ENCODE results near the gene GID8. TPM values are rescaled to one million over a fixed set of nuclear protein-coding genes. Genes with fewer than 3 reads are reported as not detected.

Gene GID8
- total and polyA plus RNA-seq, 9 donors, result 23.6 to 54.3 (median 43.3) TPM

DNA sequence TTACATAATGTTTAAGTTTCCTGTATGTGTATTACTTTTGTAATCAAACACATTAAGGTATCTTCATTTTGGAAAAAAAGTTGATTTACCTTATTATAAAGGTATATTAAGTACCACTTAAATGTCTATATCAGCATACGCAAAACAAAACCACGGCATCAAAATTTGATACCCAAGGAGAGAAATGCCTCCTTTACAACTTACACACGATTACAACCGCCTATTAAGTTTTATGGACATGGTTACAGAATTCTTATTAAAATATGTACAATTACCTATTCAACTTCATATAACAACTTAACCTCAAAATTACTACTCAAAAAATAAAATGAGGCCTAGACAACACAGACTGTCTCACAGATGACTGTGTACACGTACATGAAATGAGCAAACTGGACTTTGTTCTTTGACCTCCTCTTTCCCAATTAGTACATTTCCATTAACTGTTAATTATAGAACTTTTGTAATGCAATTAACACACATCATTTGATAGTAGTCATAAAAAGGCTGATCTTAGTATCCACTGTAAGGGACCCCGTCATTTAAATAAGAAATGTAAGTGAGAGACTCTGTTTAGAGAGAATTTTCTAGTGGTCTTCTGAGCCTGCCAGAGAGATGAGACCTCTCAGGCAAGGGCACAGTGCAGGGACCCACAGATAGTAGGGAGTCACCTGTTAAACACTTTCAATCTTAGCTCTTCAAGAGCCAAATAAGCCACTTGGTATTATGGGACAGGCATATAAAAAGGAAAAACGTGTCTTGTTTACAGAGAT is 14.1 kb upstream of the GID8 start:
- no peaks in the 10 kb centered on the region for H3K9me3 ChIP-seq
- H3K4me1 ChIP-seq (ENCODE audit: insufficient read depth), result peaks cover 32% of the 10 kb centered on the region
- intact Hi-C loops (cut with DNase I), result loop anchor here in 1 of 4 donors (2.0 kb wide), 1 partner anchor 15 kb away; no protein-coding TSS in a partner anchor
- no peaks in the 10 kb centered on the region for H3K27me3 ChIP-seq
- H3K36me3 ChIP-seq, result no peaks in the 10 kb centered on the region
- no peak overlapping the region for H3K27ac ChIP-seq
- no peak for DNase-seq
- H3K4me3 ChIP-seq, result peak overlapping the region; percentile 76
- TF ChIP-seq, protein P1, sequence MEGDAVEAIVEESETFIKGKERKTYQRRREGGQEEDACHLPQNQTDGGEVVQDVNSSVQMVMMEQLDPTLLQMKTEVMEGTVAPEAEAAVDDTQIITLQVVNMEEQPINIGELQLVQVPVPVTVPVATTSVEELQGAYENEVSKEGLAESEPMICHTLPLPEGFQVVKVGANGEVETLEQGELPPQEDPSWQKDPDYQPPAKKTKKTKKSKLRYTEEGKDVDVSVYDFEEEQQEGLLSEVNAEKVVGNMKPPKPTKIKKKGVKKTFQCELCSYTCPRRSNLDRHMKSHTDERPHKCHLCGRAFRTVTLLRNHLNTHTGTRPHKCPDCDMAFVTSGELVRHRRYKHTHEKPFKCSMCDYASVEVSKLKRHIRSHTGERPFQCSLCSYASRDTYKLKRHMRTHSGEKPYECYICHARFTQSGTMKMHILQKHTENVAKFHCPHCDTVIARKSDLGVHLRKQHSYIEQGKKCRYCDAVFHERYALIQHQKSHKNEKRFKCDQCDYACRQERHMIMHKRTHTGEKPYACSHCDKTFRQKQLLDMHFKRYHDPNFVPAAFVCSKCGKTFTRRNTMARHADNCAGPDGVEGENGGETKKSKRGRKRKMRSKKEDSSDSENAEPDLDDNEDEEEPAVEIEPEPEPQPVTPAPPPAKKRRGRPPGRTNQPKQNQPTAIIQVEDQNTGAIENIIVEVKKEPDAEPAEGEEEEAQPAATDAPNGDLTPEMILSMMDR (IDR thresholded peaks at IDR 0.05), result no peak
- TF ChIP-seq POLR2A (IDR thresholded peaks at IDR 0.05) (no peak), EP300 (IDR thresholded peaks at IDR 0.05) (no peak)
- WGBS, 3 donors, result 34 to 43% (median 35%) methylated on average over 7 of the region's 7 CpGs

GRCh38 chr20:62924442-62925075 is 13.4 kb upstream of the GID8 start:
- no peaks in the 10 kb centered on the region for H3K27me3 ChIP-seq
- no peaks in the 10 kb centered on the region for H3K9me3 ChIP-seq
- WGBS, 3 donors, result 15 to 24% (median 19%) methylated on average over 12 of the region's 12 CpGs
- TF ChIP-seq, protein P1 (IDR thresholded peaks at IDR 0.05), result no peak
- TF ChIP-seq POLR2A (IDR thresholded peaks at IDR 0.05) (no peak), EP300 (IDR thresholded peaks at IDR 0.05) (no peak)
- H3K36me3 ChIP-seq, result no peaks in the 10 kb centered on the region
- no peak for DNase-seq
- peak overlapping the region; percentile 76 for H3K4me3 ChIP-seq
- peaks cover 32% of the 10 kb centered on the region for H3K4me1 ChIP-seq (ENCODE audit: insufficient read depth)
- intact Hi-C loops (cut with DNase I), result loop anchor here in 1 of 4 donors (2.0 kb wide), 1 partner anchor 16 kb away; no protein-coding TSS in a partner anchor
- H3K27ac ChIP-seq, result no peak overlapping the region

DNA sequence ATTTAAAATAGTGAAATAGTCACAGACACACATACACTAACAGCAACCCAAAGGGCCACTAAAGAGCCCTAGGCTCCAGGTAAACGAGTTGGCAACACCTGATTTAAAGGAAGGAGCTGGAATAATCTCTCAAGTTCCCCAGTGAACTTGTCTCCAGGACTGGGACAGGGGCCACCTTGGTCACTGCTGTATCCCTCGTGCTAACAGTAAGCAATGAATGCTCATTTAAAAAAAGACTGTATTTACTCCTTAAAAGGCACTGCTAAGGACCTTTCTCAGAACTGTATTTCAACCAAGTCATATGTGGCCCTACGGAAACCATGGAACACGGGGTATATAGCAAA is 12.9 kb upstream of the GID8 start:
- intact Hi-C loops (cut with DNase I), result loop anchor here in 1 of 4 donors (2.0 kb wide), 1 partner anchor 16 kb away; no protein-coding TSS in a partner anchor
- DNase-seq, result no peak
- Histone ChIP-seq H3K36me3 (no peaks in the 10 kb centered on the region), H3K27me3 (no peaks in the 10 kb centered on the region), H3K4me3 (peak overlapping the region; percentile 76), H3K4me1 (ENCODE audit: insufficient read depth) (peaks cover 30% of the 10 kb centered on the region), H3K27ac (peak overlapping the region; percentile 96 to 98), H3K9me3 (no peaks in the 10 kb centered on the region)
- TF ChIP-seq, protein P1 (IDR thresholded peaks at IDR 0.05), result no peak
- no peak for TF ChIP-seq POLR2A (IDR thresholded peaks at IDR 0.05)
- no peak for TF ChIP-seq EP300 (IDR thresholded peaks at IDR 0.05)
- 2 to 3% (median 2%) methylated on average over 4 of the region's 4 CpGs for WGBS, 3 donors

GRCh38 chr20:62925420-62926228 is 12.3 kb upstream of the GID8 start:
- Histone ChIP-seq H3K27ac (peak overlapping the region; percentile 96 to 98), H3K4me3 (peak overlapping the region; percentile 76), H3K27me3 (no peaks in the 10 kb centered on the region), H3K9me3 (no peaks in the 10 kb centered on the region), H3K36me3 (no peaks in the 10 kb centered on the region), H3K4me1 (ENCODE audit: insufficient read depth) (peaks cover 29% of the 10 kb centered on the region)
- 0 to 1% (median 0%) methylated on average over 62 to 63 of the region's 63 CpGs for WGBS, 3 donors
- intact Hi-C loops (cut with DNase I), result loop anchor here in 1 of 4 donors (2.0 kb wide), 1 partner anchor 17 kb away; no protein-coding TSS in a partner anchor
- TF ChIP-seq EP300 (IDR thresholded peaks at IDR 0.05) (no peak), POLR2A (IDR thresholded peaks at IDR 0.05) (no peak)
- TF ChIP-seq, protein P1 (IDR thresholded peaks at IDR 0.05), result no peak
- peak in 3 of 5 donors; percentile 47 to 64 (median 64) for DNase-seq
